HuH-7.5 (cell line): ENCODE results near the gene PRDM5.

Experiments used
- DNase-seq: peaks from one replicate; pipeline ENCODE4 v3.0.0; 2011; ENCODE audit warnings: low spot score

The PRDM5 gene

DNA sequence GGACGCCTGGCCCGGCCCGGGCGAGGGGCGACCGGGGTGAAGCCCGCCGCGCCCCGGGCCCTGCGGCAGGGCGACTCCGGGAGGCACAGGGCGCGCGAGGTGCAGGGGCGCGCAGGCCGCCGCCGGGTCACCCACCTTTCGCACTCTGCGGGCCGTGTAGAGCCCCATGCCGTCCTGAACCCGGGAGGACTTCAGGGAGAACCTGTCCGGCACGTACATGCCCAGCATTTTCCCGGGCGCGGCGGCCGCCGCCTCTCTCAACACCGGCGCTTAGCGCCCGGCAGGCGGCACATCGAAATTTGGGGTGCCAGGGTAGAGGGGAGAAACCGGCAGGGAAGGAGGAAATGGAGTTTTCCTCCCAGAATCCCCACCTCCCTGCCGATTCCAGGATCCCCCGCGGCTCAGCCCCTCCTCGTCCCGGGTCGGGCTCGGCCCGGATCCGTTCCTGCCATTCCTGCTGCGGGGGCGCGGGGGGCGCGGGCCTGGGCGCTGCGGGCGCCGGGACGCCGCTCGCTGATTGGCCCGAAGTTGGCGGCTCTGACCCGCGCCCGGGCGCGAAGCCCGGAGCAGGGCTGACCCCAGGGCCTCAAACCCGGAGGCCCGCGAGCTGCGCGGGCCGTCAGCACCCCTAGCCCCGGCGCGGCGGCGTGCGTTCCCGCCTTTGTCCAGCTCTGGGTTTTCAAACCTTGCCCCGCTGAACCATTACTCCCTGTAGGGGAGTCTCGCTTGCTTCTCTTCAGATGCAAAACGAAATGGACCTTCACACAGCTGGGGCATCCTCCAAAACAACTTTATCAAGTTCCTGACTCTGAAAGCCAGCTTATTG lies at the start of gene PRDM5:
TSS of gene PRDM5 (minus strand) at position 346 of the 826 bp plus-strand sequence. CDS start at position 228, 118 bp downstream.
- DNase-seq: no peak

DNA sequence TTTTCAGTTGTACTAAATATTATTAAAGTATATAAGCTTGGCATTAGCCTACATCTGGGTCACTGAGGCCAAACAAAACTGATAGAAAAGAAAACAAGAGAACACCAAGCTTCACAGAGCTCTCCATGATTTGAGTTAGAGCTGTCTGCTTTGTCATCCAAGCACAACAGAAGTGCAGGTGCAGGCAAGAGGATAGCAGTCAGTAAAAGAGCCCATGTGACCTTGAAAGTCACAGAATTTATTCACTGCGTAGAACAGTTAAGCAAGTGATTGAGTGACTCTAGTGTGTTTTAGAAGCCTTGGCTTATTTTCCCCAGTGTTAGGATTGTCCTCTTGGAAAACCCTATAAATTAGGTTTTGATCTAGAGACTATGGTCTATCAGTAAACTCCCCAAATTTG lies 49.4 kb upstream of the PRDM5 start:
- no peak for DNase-seq

DNA sequence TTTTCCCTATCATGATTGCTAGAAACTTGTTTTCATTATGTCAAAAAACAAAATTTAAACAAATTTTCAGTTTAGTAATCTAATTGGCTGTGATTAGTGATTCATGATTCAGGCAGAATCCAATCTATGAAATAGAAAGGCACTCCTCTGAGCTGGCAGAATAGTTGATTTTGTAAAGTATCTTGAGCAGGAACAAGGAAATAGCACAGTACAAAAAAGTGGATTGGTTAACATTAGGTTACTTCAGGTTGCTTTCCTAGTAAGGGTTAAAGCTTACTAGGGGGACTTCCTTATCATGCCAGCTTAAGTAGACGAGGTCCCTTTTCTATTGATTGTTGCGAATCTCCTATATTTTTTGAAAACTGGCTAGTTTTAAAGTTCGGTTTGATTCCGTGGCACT lies 43.4 kb upstream of the PRDM5 start:
- no peak for DNase-seq

DNA sequence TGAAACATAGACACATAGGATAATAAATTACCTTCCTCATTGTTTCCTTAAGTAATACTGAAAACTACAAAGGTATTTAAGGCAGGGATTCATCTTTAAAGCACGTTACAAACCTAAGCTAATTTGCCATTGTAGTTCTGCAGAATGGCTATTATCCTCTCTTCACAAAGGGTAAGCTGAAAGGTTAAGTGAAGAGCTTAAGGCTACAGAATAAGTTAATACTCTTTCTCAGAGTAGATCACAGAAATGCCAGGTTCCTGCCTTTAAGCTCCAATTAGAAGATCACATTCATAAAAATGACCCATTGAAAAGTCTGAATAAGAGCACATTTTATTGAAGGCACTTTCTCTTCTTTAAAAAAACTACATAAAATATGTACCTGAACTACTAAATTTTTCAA lies 42.1 kb upstream of the PRDM5 start:
- no peak for DNase-seq

DNA sequence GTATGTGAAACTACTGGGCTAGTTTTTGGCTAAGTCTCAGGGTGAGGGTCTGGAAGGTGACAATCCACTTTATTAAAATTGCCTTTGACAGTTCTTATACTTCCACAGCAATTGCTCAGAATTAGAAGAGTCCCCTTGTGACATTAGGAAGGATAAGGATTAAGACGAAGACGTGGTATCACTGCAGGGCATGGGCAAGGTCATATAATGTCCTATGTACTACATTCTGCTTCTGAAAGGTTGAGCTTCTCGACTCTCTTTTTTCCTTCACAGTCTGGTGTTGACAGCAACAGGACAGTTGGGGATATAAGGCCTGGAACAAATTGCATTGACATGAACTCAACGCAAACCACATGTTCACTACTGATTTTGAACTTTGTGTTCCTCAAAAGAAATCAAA lies 40.9 kb upstream of the PRDM5 start:
- DNase-seq: no peak

DNA sequence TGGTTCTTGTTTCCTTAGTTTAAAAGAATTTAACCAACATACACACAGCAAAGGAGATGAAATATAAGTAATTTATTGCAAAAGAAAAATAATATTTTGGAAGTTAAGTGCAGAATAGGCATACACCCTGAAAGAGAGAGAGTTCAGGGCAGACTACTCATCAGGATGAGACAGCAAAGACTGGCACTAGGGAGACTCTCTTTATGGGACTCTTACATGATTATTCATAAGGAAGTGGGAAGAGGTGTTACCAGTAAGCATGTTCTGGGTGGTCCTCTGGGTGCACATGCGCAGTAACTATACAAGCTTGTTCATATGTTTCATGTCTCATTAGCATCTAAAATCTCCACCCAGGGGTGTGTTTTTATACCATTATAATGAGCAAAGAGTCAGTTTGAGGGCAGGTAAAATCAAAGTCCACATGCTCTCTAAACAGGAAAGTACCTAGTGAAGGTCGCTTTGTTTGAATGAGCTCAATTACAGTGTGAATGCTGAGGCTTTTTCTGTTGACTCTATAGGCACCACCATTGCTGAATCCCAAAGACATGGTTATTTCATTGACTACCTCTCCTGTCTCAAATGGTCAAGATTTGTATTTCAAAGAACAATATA lies 38.2 kb upstream of the PRDM5 start:
- no peak for DNase-seq

DNA sequence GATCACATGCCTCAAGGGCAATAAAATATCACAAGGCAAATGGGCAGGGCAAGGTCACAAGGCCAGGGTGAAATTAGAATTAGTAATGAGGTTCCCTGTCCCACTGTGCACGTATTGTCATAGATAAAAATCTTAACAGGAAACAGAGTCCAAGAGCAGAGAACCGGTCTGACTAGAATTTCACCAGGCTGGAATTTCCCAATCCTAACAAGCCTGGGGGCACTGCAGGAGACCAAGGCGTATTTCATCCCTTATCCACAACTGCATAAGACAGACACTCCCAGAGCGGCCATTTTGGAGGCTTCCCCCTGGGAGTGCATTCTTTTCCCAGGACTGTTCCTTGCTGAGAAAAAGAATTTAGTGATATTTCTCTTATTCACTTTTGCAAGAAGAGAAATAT lies 25.9 kb upstream of the PRDM5 start:
- no peak for DNase-seq

DNA sequence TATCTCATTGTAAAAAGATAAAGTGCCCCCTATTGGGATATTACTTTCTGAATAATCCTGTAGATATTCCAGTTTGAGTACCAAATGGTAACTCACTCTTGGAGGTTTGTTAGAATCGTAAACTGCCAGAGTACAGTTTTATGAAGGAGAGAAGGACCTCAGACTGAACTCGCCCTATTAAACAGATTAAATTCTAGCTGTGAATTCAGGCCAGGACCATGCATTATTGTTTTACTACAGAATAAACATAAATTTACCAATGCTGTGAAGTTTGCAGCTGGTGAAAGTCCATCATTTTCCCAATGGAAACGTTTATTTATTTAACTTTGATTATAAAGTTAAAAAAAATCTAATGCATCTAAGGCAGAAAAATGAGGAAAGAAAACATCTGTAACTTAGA lies 20.2 kb upstream of the PRDM5 start:
- no peak for DNase-seq

DNA sequence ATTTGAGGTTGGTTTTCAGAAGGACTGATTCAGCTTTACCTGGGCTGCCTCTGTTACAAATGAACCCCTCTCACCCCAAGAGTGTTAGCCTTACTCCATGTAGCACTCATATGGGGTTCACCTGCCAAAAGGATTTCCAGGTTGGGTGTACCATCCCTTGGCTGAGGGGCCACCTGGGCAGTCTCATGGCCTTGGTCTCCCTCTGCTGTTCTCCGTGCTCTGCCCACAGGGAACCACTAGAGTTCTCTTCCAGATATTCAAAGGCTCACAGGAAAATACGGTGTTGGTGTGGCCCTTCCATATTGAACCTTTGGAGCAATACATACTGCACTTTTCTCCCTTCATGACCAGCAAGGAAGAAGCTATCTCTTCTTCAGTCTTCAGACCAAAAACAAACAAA lies 18.0 kb upstream of the PRDM5 start:
- no peak for DNase-seq

DNA sequence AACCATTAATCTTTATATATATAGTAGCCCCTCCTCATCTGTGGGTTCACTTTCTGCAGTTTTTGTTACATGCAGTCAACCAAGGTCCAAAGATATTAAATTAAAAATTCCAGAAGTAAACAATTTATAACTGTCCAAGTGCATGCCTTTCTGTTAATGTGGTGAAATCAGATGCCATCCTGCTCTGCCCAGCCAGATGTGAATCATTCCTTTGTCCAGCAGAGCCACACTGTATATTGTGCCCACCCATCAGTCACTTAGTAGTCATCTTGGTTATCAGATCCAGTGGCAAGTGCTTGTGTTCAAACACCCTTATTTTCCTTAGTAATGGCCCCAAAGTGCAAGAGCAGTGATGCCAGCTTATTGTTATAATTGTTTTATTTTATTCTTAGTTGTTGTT lies 17.2 kb upstream of the PRDM5 start:
- DNase-seq: no peak

DNA sequence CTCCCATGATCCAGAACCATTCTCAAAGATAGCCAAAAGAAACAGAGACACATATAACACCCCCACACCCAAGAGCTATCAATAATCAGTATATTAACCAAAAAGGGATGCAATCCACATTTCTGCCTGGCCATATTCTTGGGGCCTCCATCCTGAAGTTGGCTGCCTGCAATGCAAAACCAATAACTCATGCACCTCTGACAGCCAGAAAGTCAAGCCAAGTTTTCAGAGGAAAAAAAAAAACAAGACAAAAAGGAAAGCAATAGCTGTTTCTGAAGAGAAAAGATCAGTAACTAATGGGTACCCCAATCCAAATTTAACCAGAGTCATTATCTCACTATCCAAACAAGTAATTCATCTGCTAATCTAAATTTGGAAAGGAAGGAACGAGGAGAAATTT lies 7.3 kb upstream of the PRDM5 start:
- no peak for DNase-seq

DNA sequence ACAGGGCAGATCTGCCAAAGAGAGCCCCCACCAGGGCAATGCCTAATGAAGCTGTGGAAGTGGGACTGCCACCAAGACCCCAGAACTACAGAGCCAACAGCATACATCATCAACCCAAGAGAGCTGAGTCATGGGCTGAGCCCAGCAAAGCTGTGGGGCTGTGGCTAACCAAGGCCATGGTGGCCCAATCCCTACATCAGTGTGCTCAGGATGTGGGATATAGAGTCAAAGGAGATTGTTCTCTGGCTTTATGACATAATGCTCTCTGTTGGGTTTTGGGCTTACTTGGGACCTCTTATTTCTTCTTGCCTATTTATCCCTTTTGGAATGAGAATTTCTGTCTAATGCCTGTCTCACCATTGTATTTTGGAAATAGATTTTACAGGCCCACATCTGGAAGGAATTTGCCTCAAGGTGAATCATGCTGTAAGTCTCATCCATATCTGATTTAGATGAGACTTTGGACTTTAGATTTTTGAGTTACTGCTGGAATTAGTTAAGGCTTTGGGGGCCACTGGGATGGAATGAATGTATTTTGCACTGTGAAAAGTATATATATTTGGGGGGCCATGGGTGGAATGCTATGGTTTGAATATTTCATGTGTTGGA lies 5.4 kb upstream of the PRDM5 start:
- no peak for DNase-seq

DNA sequence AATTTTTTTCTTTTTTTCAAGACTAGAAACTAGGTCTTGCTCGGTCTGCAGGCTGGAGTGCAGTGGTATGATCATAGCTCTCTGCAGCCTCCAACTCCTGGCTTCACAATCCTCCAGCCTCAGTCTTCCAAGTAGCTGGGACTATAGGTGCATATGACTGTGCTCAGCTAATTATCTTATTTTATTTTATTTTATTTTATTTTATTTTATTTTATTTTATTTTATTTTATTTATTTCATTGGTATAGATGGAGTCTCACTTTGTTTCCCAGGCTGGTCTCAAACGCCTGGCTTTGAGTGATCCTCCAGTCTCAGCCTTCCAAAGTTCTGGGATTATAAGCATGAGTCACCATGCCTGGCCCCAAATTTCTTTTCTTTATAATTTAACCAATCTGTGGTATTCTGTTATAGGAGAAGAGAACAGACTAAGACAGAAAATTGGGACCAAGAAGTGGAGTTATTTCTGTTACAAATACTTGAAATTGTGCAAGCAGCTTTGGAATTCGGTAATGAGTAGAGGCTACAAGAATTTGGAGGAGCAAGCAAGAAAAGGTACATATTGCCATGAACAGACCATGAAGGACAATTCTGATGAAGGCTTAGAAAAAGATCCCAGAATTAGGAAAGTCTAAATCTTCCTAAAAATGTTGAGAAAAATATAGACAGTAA lies 4.0 kb upstream of the PRDM5 start:
- DNase-seq: no peak

DNA sequence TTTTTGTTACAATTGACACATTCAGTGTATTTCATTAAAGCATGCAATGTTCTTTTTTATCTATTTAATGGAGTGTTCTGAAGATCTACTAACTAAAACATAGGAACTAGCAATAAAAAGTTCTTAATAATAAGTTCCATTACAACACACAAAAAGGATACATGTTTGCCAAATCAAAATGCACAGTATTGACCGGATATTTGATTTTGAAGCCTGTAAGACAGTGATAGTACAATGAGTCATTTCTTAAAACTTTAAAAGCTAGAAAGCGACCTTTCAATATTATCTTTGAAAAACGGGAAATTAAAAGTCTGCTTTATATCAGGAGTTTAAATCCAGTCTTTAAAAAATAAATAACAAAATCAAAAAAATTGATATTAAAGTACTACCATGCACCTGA lies 2.4 kb upstream of the PRDM5 start:
- DNase-seq: no peak

DNA sequence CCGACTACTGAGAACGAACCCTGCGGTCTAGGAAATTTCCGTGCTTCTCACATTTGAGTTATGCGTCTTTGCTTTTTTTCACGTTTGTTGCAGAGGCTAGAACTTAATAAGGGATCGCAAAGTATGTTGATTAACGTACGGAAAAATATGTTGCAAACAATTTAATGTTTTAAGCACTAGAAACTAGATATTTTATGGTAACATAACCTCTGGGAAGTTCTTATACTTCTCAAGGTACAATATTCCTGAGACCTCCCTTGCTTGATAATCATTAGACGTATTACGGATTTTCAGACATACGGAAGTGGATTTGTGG lies 639 bp upstream of the PRDM5 start:
- no peak for DNase-seq

DNA sequence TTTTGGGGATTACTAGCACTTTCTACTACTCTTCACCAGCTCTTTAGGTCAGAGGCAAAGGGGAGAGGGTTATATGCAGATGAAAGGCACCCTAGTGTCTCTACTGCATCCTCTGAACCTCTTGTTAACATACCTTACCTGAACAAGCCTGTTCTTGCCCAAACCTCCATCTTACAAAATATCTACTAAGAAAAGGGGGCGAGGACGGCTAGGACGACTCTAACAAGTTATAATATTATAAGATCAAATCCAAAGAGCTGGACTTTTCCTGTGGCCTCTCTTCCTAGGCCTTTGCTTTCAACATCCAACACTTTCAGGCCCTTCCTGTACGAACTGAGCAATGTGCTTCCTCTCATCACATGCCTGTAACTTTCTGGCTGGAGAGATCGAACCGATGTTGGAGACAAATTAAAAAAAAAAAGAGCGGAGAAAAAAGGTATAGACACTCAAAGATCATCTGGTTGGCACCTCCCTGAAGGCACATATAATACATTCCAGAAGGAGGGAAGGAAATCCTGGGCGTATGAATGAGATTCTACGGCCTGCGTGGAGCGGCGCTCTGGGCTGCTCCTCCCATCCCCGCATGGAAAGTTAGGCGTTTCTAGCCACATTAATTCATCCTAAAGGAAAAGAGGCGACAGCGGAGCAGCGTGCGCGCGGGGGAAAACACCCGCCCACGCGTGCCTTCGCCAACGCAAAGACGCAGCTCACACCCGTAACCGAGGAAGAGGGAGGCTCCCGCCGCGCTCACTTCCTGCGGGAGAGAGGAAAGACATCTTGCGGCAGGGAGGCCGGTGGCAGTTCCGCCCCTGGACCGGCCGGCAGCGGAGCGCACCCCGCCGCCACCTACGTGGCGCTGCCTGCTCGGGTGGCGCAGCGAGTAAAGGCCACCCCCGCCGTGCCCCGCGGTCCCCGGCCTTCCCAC lies 808 bp downstream of the PRDM5 start:
- DNase-seq: no peak

DNA sequence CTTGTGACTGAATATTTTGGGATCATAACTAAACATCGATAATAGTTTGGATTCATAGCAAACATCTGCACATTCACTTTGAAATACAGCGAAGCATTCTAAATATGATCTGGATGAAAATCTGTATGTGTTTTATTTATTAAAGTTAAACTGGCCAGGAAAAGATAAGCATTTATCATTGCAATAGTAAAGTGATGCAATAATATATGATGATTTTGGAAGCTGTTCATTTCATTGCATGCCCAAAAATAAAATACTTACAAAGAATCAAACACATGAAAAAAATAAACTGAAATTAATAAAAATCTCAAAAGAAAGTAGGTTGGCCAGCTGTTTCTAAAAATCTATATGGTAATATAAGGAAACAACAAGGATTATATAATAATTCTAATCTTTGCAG lies 1.9 kb downstream of the PRDM5 start:
- DNase-seq: no peak

DNA sequence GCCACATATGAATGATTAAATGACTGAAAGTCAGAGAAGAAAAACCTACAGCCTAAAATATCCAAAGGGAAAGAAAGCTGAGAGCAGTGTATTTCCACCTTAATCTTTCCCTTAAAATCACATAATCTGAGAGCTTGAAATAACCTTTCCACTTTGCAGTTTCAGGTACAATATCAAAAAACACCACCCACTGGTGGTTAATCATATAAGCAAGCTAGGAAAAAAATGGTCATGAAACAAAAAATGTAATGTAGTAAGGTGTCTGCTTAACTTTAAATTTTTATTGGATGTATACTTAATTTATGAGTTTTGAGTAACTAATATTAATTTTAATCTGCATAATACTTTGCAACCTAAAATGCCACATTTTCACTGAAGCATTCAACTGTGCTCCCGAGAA lies 3.2 kb downstream of the PRDM5 start:
- DNase-seq: no peak

DNA sequence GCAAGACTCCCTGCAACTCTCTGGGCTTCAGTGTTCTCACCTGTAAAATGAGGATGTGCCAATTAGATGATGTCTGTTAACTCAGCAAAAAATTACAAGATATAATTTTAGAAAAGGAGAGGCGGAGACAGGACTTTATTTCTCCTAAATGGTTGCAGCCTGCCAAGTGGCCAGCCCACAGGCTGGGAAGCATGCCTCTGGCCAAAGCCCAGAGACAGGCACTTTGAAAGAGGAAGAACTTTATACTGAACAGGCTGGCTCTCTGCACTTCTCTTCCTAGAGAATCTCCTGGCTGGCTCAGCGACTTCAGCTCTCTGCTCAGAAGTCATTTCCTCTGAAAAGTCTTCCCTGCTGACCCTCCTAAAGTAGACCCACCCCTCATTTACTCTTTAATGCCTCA lies 3.7 kb downstream of the PRDM5 start:
- no peak for DNase-seq

DNA sequence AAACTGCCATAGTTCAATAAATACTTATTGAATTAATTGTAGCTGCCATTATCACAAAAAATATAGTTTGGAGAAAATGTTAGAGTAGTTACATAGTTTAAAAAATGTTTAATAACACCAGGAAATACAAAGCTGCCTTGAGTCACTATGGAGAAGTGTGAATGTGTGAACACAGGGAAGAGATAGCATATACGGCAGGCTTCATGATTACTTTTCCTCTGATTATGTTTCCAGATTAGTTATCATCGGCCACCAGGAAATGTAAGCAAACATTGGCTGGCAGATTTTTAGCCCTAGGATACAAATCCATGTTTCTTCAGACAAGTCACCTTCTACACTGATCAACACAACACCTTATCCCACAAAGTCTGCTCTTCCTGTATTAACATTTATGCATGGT lies 4.4 kb downstream of the PRDM5 start:
- DNase-seq: no peak

DNA sequence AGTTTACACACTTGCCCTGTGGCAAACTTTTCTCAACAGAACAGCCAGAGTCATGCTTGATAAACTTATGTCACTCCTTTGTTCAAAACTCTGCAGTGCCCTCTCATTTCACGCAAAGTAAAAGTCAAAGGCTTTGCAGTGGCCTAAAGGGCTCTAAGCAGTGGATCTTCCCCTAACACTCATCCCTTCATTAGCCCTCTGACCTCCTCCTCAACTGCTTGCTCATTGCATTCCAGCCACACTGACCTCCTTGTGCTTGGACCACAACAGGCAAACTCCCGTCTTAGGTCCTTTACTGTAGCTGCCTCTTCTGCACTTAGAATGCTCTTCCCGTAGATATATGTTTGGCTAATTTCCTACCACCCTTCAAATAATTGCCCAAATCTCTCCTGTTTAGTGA lies 5.6 kb downstream of the PRDM5 start:
- no peak for DNase-seq

DNA sequence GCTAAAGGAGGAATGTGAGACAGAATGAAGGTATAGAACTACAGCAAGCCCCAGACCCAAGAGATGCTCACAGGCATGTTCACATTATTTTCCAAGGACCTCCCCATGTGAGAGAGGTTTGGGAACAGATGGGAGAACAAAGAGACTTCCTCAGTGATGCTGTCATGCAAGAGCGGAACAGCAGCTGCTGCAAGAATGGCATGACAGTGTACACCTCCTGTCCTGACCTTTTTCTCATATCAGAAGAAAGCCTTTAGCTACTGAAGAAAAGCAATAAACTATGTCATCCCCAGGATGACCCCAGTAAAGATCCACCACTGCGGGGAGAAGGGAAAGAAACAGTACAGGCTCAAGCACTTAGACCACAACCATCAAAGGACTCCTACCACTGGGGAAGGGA lies 7.2 kb downstream of the PRDM5 start:
- no peak for DNase-seq
